H1 (cell line): ENCODE data around the gene SPPL3. TPM values are rescaled to one million over a fixed set of nuclear protein-coding genes. Genes with fewer than 3 reads are reported as not detected.

Experiments
- CTCF ChIA-PET: fragments of 300-600 bp; sonication (Branson Sonifier 250); formaldehyde crosslinking; loops from one replicate; lab custom pipeline; 2021; ENCODE audit not compliant: partially characterized antibody; lab: Charles Lee
- POLR2A ChIA-PET: fragments of 300-600 bp; sonication (Branson Sonifier 250); formaldehyde crosslinking; loops from one replicate; lab custom pipeline; 2021; ENCODE audit warnings: inconsistent platforms; ENCODE audit not compliant: partially characterized antibody; lab: Charles Lee
- DNase-seq, 2 experiments: peaks; one replicate each; pipeline versions ENCODE4 v3.0.0 to v3.0.0-alpha.2; 2010 to 2022; ENCODE audit warnings: low spot score in 2 of 2, low read depth in 1 of 2, mixed read lengths in 1 of 2
- FAIRE-seq: peaks from 2 replicates; lab custom pipeline; 2011; peaks lifted over from hg19 to GRCh38; lab: Jason Lieb, UNC
- H2AFZ ChIP-seq: 2 replicates; pipeline ENCODE4 v1.8.1; 2012; ENCODE audit warnings: low read length, inconsistent platforms
- H2AK5ac ChIP-seq: 2 replicates; pipeline ENCODE4 v1.6.1; 2013; ENCODE audit warnings: low read depth, low read length
- H2BK120ac ChIP-seq: replicated peaks from 2 replicates; pipeline ENCODE3; 2013; ENCODE audit warnings: low read depth, low read length, inconsistent platforms
- H2BK12ac ChIP-seq: 2 replicates; pipeline ENCODE4 v1.6.1; 2013; ENCODE audit warnings: low read depth, low read length
- H2BK15ac ChIP-seq: 2 replicates; pipeline ENCODE4 v1.6.1; 2013; ENCODE audit warnings: low read length
- H2BK20ac ChIP-seq: 2 replicates; pipeline ENCODE4 v1.6.1; 2013; ENCODE audit warnings: low read length
- H2BK5ac ChIP-seq: 2 replicates; pipeline ENCODE4 v1.6.1; 2013; ENCODE audit warnings: low read depth, low read length
- H3K14ac ChIP-seq: 2 replicates; pipeline ENCODE4 v1.6.1; 2013; ENCODE audit warnings: inconsistent platforms; ENCODE audit not compliant: insufficient read length
- H3K18ac ChIP-seq: 2 replicates; pipeline ENCODE4 v1.6.1; 2013; ENCODE audit warnings: low read length; ENCODE audit errors: extremely low read depth
- H3K23ac ChIP-seq: 2 replicates; pipeline ENCODE4 v1.6.1; 2013; ENCODE audit warnings: inconsistent platforms; ENCODE audit not compliant: insufficient read length
- H3K23me2 ChIP-seq: 2 replicates; pipeline ENCODE4 v1.6.1; 2013; ENCODE audit warnings: low read depth, low read length
- H3K27ac ChIP-seq: 2 replicates; pipeline ENCODE4 v1.6.1; 2011; ENCODE audit warnings: low read depth, low read length, inconsistent platforms
- H3K27me3 ChIP-seq, 4 experiments: replicated peaks in 1 of 4; 1 replicate in 1 of 4; 2 replicates in 3 of 4; pipeline versions ENCODE4 v1.6.1 to v1.8.1; 2011 to 2013; ENCODE audit warnings: low read length in 3 of 4, mild to moderate bottlenecking in 3 of 4, inconsistent platforms in 2 of 4, mixed read lengths in 2 of 4, moderate library complexity in 1 of 4; ENCODE audit not compliant: control insufficient read depth in 3 of 4, insufficient read depth in 3 of 4; ENCODE audit errors: extremely low read depth in 1 of 4
- H3K36me3 ChIP-seq, 4 experiments: 2 replicates each; pipeline versions ENCODE4 v1.6.1 to v1.8.1; 2011 to 2013; ENCODE audit warnings: mild to moderate bottlenecking in 4 of 4, low read length in 3 of 4, moderate library complexity in 2 of 4, control low read depth in 1 of 4, inconsistent platforms in 1 of 4; ENCODE audit not compliant: insufficient read depth in 4 of 4, control insufficient read depth in 2 of 4
- H3K4ac ChIP-seq: replicated peaks from 2 replicates; pipeline ENCODE3; 2013; ENCODE audit warnings: low read length, low read depth, mixed read lengths, inconsistent platforms; ENCODE audit not compliant: insufficient read length
- H3K4me1 ChIP-seq, 4 experiments: replicated peaks in 1 of 4; 1 replicate in 1 of 4; 2 replicates in 3 of 4; pipeline versions ENCODE4 v1.6.1 to v1.8.1; 2011 to 2013; ENCODE audit warnings: low read length in 3 of 4, inconsistent platforms in 2 of 4, mixed read lengths in 1 of 4; ENCODE audit not compliant: insufficient read depth in 4 of 4, control insufficient read depth in 3 of 4
- H3K4me2 ChIP-seq, 2 experiments: 2 replicates each; pipeline versions ENCODE4 v1.6.1 to v1.8.1; 2011 to 2013; ENCODE audit warnings: low read depth in 2 of 2, low read length in 2 of 2, control low read depth in 1 of 2, inconsistent platforms in 1 of 2, mild to moderate bottlenecking in 1 of 2; ENCODE audit not compliant: insufficient read depth in 1 of 2
- H3K4me3 ChIP-seq, 4 experiments: fragments of 200-600, 300-600 bp in 1 of 4; sonication (generic), shearing (Covaris generic), sonication (Bioruptor Twin) in 1 of 4; 2 replicates each; pipeline versions ENCODE4 v1.5.1 to v1.8.1; 2011 to 2016; ENCODE audit warnings: low read length in 4 of 4, low read depth in 3 of 4, control low read depth in 2 of 4, inconsistent platforms in 2 of 4, mild to moderate bottlenecking in 2 of 4, mixed read lengths in 1 of 4, moderate library complexity in 1 of 4; ENCODE audit not compliant: insufficient read depth in 2 of 4; ENCODE audit errors: extremely low read depth in 1 of 4
- H3K56ac ChIP-seq: replicated peaks from 2 replicates; pipeline ENCODE3; 2013; ENCODE audit warnings: low read depth, mild to moderate bottlenecking, mixed read lengths, low read length, inconsistent platforms; ENCODE audit not compliant: insufficient read length
- H3K79me1 ChIP-seq: 2 replicates; pipeline ENCODE4 v1.6.1; 2013; ENCODE audit warnings: low read depth, low read length, control low read depth
- H3K79me2 ChIP-seq, 2 experiments: 2 replicates each; pipeline versions ENCODE4 v1.6.1 to v1.8.1; 2012 to 2013; ENCODE audit warnings: low read length in 2 of 2, mild to moderate bottlenecking in 2 of 2, inconsistent platforms in 1 of 2; ENCODE audit not compliant: insufficient read depth in 2 of 2, control insufficient read depth in 1 of 2
- H3K9ac ChIP-seq, 4 experiments: replicated peaks in 1 of 4; 1 replicate in 1 of 4; 2 replicates in 3 of 4; pipeline versions ENCODE4 v1.6.1 to v1.8.1; 2011 to 2013; ENCODE audit warnings: low read depth in 3 of 4, low read length in 3 of 4, control low read depth in 2 of 4, mild to moderate bottlenecking in 2 of 4, moderate library complexity in 2 of 4, inconsistent platforms in 1 of 4; ENCODE audit errors: extremely low read depth in 1 of 4
- H3K9me3 ChIP-seq, 2 experiments: 2 replicates each; pipeline versions ENCODE4 v1.6.1 to v1.8.1; 2012 to 2013; ENCODE audit warnings: mild to moderate bottlenecking in 2 of 2, moderate library complexity in 2 of 2, control low read depth in 1 of 2, inconsistent platforms in 1 of 2, low read depth in 1 of 2, low read length in 1 of 2, mixed read lengths in 1 of 2; ENCODE audit not compliant: insufficient read depth in 2 of 2
- H4K20me1 ChIP-seq, 2 experiments: replicated peaks in 1 of 2; 2 replicates each; pipeline versions ENCODE3 to v1.8.1; 2011 to 2013; ENCODE audit warnings: inconsistent platforms in 2 of 2, low read length in 2 of 2, mild to moderate bottlenecking in 1 of 2; ENCODE audit not compliant: insufficient read depth in 2 of 2, control insufficient read depth in 1 of 2
- H4K5ac ChIP-seq: 2 replicates; pipeline ENCODE4 v1.6.1; 2013; ENCODE audit warnings: low read length, low read depth, mixed read lengths, inconsistent platforms; ENCODE audit not compliant: insufficient read length
- H4K8ac ChIP-seq: 2 replicates; pipeline ENCODE4 v1.8.0; 2013; ENCODE audit warnings: mild to moderate bottlenecking, moderate library complexity, low read length, inconsistent platforms; ENCODE audit not compliant: insufficient read depth; ENCODE audit errors: extremely low read depth
- H4K91ac ChIP-seq: replicated peaks from 2 replicates; pipeline ENCODE3; 2013; ENCODE audit warnings: low read length, mixed read lengths, inconsistent platforms; ENCODE audit not compliant: insufficient read length
- TBP ChIP-seq: IDR thresholded peaks from 2 replicates; pipeline ENCODE4 v1.6.1; 2011; ENCODE audit warnings: low read depth, low read length, improper control_type of control experiment
- WGBS, 2 experiments: shearing (Covaris generic) in 1 of 2; methylation state at CpG; one replicate each; pipeline versions ENCODE4 v1.1.6 to v1.1.7; 2013 to 2015; ENCODE audit warnings: low lambda C conversion rate in 2 of 2, mixed read lengths in 2 of 2, inconsistent platforms in 1 of 2, low coverage in 1 of 2, missing lambda C conversion rate in 1 of 2; ENCODE audit not compliant: insufficient replicate concordance in 2 of 2, insufficient coverage in 1 of 2, insufficient read length in 1 of 2; ENCODE audit errors: extremely low coverage in 1 of 2, missing lambda C conversion rate in 1 of 2; 5-methylcytosine and 5-hydroxymethylcytosine counted together
- polyA plus RNA-seq, 7 experiments: library from polyadenylated mRNA; depleted of rRNA in 3 of 7; stranded (reverse) in 5 of 7; unstranded in 2 of 7; fragments of >200 nt in 5 of 7; fragments of 200-250 nt in 2 of 7; gene quantifications; 1 replicate in 5 of 7; 2 replicates in 1 of 7; 4 replicates in 1 of 7; pipeline versions ENCODE4 v1.2.1 to v1.2.3, GENCODE V29; 2011 to 2013; ENCODE audit warnings: missing spikeins in 2 of 7, mixed read lengths in 2 of 7
- total RNA-seq: library from RNA; stranded (reverse); fragmentation: NEBNext Ultra II Directional; extraction: Animal tissue kit (Norgen Biotek cat#: 25700); gene quantifications from 2 replicates; pipeline ENCODE4 v1.2.1, GENCODE V29; 2021
- TF ChIP-seq, protein P1 (sequence below), 3 experiments: IDR thresholded peaks; 1 replicate in 2 of 3; 2 replicates in 1 of 3; pipeline versions ENCODE4 v1.5.1 to v1.6.1; 2011; ENCODE audit warnings: low read length in 3 of 3, mild to moderate bottlenecking in 3 of 3, inconsistent platforms in 2 of 3, low read depth in 1 of 3, moderate library complexity in 1 of 3; ENCODE audit not compliant: insufficient read depth in 1 of 3; ENCODE audit errors: control extremely low read depth in 1 of 3

The SPPL3 gene
- total and polyA plus RNA-seq, 2 of the 8 experiments (the other 6 are each of a cell fraction or from before 2014, with no cell fraction given): 27.3 to 48.4 TPM

GRCh38 chr12:120795441-120796178 is 108.5 kb downstream of the SPPL3 start:
- Histone ChIP-seq H3K9me3 (no peaks in the 10 kb centered on the region; a peak in 2 of 4 replicates), H3K23me2 (no peaks in the 10 kb centered on the region), H3K4me2 (no peak overlapping the region), H2BK15ac (no peak overlapping the region), H3K18ac (no peak overlapping the region), H3K56ac (no peak overlapping the region), H3K79me2 (0 out of 4 replicates have a peak, but pooled peaks cover 0 to 4% of the 10 kb centered on the region in 2 experiments), H4K8ac (no peak overlapping the region), H3K27ac (no peak overlapping the region), H4K5ac (no peak overlapping the region), H3K4me1 (peaks cover 0 to 5% (median 1%) of the 10 kb centered on the region in 4 experiments; a peak in 3 of 7 replicates), H3K79me1 (no peaks in the 10 kb centered on the region), H2BK5ac (no peak overlapping the region), H3K9ac (no peak overlapping the region), H4K91ac (no peak overlapping the region), H2AK5ac (no peak overlapping the region), H3K27me3 (no peaks in the 10 kb centered on the region), H3K4me3 (no peak overlapping the region), H2BK120ac (no peak overlapping the region), H2BK12ac (no peak overlapping the region), H3K36me3 (no peaks in the 10 kb centered on the region; a peak in 2 of 8 replicates), H3K23ac (no peak overlapping the region), H4K20me1 (no peaks in the 10 kb centered on the region), H2BK20ac (no peak overlapping the region), H3K14ac (no peak overlapping the region), H2AFZ (no peak overlapping the region), H3K4ac (no peak overlapping the region)
- no peak for TF ChIP-seq TBP
- TF ChIP-seq, protein P1, sequence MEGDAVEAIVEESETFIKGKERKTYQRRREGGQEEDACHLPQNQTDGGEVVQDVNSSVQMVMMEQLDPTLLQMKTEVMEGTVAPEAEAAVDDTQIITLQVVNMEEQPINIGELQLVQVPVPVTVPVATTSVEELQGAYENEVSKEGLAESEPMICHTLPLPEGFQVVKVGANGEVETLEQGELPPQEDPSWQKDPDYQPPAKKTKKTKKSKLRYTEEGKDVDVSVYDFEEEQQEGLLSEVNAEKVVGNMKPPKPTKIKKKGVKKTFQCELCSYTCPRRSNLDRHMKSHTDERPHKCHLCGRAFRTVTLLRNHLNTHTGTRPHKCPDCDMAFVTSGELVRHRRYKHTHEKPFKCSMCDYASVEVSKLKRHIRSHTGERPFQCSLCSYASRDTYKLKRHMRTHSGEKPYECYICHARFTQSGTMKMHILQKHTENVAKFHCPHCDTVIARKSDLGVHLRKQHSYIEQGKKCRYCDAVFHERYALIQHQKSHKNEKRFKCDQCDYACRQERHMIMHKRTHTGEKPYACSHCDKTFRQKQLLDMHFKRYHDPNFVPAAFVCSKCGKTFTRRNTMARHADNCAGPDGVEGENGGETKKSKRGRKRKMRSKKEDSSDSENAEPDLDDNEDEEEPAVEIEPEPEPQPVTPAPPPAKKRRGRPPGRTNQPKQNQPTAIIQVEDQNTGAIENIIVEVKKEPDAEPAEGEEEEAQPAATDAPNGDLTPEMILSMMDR (IDR thresholded peaks at IDR 0.05; ENCODE audit: control extremely low read depth in 1 of 3, insufficient read depth in 1 of 3, low read depth in 1 of 3, low read length in 3 of 3): peak in 1 of 3 experiments; percentile 11; a peak in 1 of 4 replicates
- no peak for FAIRE-seq
- ChIA-PET CTCF (interaction anchor here (0.6 to 1.3 kb wide), 7 partner anchors 9 to 159 kb away, joined by 3 to 5 read pairs (median 4); no protein-coding TSS in a partner anchor), POLR2A (interaction anchor here (0.9 kb wide), 1 partner anchor 49 kb away, joined by 3 read pairs; no protein-coding TSS in a partner anchor)
- DNase-seq: no peak
- 89% methylated on average over 4 of the region's 4 CpGs; no CpG with 5 or more reads in 1 of the 2 experiments for WGBS, 2 experiments
